GM21390 (cell line): ENCODE measurements around the gene C2orf76.
A peak's percentile ranks its signal among the peaks of the same experiment; 100 is the strongest.
"Not testable (repeated sequence)": the region's sequence is repeated elsewhere in the genome, so short reads cannot be mapped to it uniquely, and the experiment has no call there.

Experiments
- ATAC-seq: cut with Tn5 transposase; IDR thresholded peaks from one replicate; pipeline ENCODE4 v1.9.1; 2021; ENCODE audit not compliant: unreplicated experiment

The C2orf76 gene

GRCh38 chr2:119366649-119367471, at the start of gene C2orf76, which contains the start of gene DBI:
Gene C2orf76, minus strand, starts transcription at chr2:119366834. Its CDS starts 26,875 bp downstream, at chr2:119339959.
Gene DBI, plus strand, starts transcription at chr2:119366977. Its CDS starts 75 bp downstream, at chr2:119367052.
- ATAC-seq, result peak; percentile 96

GRCh38 chr2:119415630-119416029, 49.0 kb upstream of the C2orf76 start:
- no peak for ATAC-seq

GRCh38 chr2:119414894-119415293, 48.3 kb upstream of the C2orf76 start:
- no peak for ATAC-seq

GRCh38 chr2:119409506-119409905, 42.9 kb upstream of the C2orf76 start:
- no peak for ATAC-seq

GRCh38 chr2:119408221-119408619, 41.6 kb upstream of the C2orf76 start:
- ATAC-seq, result no peak

- ATAC-seq, result no peak
Measured at GRCh38 chr2:119407430-119408220, 41.0 kb upstream of the C2orf76 start.

- ATAC-seq, result no peak
Measured at GRCh38 chr2:119405151-119405550, 38.5 kb upstream of the C2orf76 start.

GRCh38 chr2:119403618-119404017, 37.0 kb upstream of the C2orf76 start:
- ATAC-seq, result not testable (repeated sequence)

GRCh38 chr2:119402645-119403560, 36.3 kb upstream of the C2orf76 start:
- ATAC-seq, result no peak

GRCh38 chr2:119402106-119402505, 35.5 kb upstream of the C2orf76 start:
- no peak for ATAC-seq

- no peak for ATAC-seq
Measured at GRCh38 chr2:119397196-119397595, 30.6 kb upstream of the C2orf76 start.

- no peak for ATAC-seq
Measured at GRCh38 chr2:119393971-119394748, 27.5 kb upstream of the C2orf76 start.

- no peak for ATAC-seq
Measured at GRCh38 chr2:119389615-119390306, 23.1 kb upstream of the C2orf76 start.

GRCh38 chr2:119387381-119388129, 20.9 kb upstream of the C2orf76 start:
- peak; percentile 81 for ATAC-seq

GRCh38 chr2:119385466-119385865, 18.8 kb upstream of the C2orf76 start:
- no peak for ATAC-seq

GRCh38 chr2:119384971-119385370, 18.3 kb upstream of the C2orf76 start:
- ATAC-seq, result no peak

- no peak for ATAC-seq
Measured at GRCh38 chr2:119383410-119384140, 16.9 kb upstream of the C2orf76 start.

GRCh38 chr2:119378566-119378965, 11.9 kb upstream of the C2orf76 start:
- ATAC-seq, result no peak
